GM12878 (cell line): ENCODE data around the gene PDS5A. TPM values are rescaled to one million over a fixed set of nuclear protein-coding genes. Genes with fewer than 3 reads are reported as not detected.

Source experiments
- CEBPB ChIP-seq, 2 experiments: fragments of 150-350 bp in 1 of 2; IDR thresholded peaks; 2 replicates each; pipeline ENCODE4 v1.6.1; 2012 to 2014; ENCODE audit warnings: low read depth in 2 of 2, low read length in 2 of 2, borderline replicate concordance in 1 of 2, inconsistent platforms in 1 of 2
- GATAD2B ChIP-seq: fragments of 450-650 bp; conservative IDR thresholded peaks from 2 replicates; pipeline ENCODE4 v1.6.1; 2017; ENCODE audit warnings: low read depth, mild to moderate bottlenecking, moderate library complexity
- IRF5 ChIP-seq: fragments of 450-650 bp; IDR thresholded peaks from 2 replicates; pipeline ENCODE4 v1.6.1; 2017; ENCODE audit warnings: borderline replicate concordance
- MLLT1 ChIP-seq: fragments of 450-650 bp; IDR thresholded peaks from 2 replicates; pipeline ENCODE4 v1.6.1; 2016; ENCODE audit warnings: mild to moderate bottlenecking
- MYB ChIP-seq: fragments of 150-350 bp; IDR thresholded peaks from 2 replicates; pipeline ENCODE4 v1.6.1; 2014; ENCODE audit warnings: mild to moderate bottlenecking, low read depth, low read length, borderline replicate concordance
- SMARCA5 ChIP-seq: fragments of 450-650 bp; IDR thresholded peaks from 2 replicates; pipeline ENCODE4 v1.6.1; 2017; ENCODE audit warnings: mild to moderate bottlenecking
- SP1 ChIP-seq: IDR thresholded peaks from one replicate; pipeline ENCODE4 v1.6.1; 2011; ENCODE audit warnings: low read depth, low read length
- ZNF207 ChIP-seq: fragments of 450-650 bp; IDR thresholded peaks from 2 replicates; pipeline ENCODE4 v1.6.1; 2014; ENCODE audit warnings: antibody characterized with exemption, mild to moderate bottlenecking, borderline replicate concordance
- polyA plus RNA-seq, 11 experiments: library from polyadenylated mRNA; depleted of rRNA in 4 of 11; unstranded in 6 of 11; stranded (reverse) in 5 of 11; fragments of >200 nt; fragmentation: Nextera tagmentation in 4 of 11; fragmentation: Illumina TruSeq in 1 of 11; extraction: Ambion mirVana in 4 of 11; extraction: Trizol in 1 of 11; gene quantifications; 1 replicate in 1 of 11; 2 replicates in 10 of 11; pipeline versions ENCODE4 v1.2.1 to v1.2.3, GENCODE V29; 2011 to 2016; ENCODE audit warnings: inconsistent platforms in 2 of 11, missing spikeins in 2 of 11, low read depth in 1 of 11
- total RNA-seq, 4 experiments: library from RNA; depleted of rRNA in 3 of 4; stranded (reverse); fragments of >200 nt in 3 of 4; fragmentation: Illumina TruSeq in 1 of 4; extraction: Trizol in 1 of 4; gene quantifications; 2 replicates each; pipeline versions ENCODE4 v1.2.1 to v1.2.3, GENCODE V29; 2013 to 2021
- TF ChIP-seq, protein P1 (sequence below): fragments of 450-650 bp; formaldehyde crosslinking; IDR thresholded peaks from 2 replicates; pipeline ENCODE4 v1.5.0; 2022; ENCODE audit warnings: mild to moderate bottlenecking, missing genetic modification characterization
- TF ChIP-seq, protein P2 (sequence below): fragments of 150-350 bp; IDR thresholded peaks from 2 replicates; pipeline ENCODE4 v1.6.1; 2016; ENCODE audit warnings: low read depth, low read length

Gene PDS5A
- total and polyA plus RNA-seq, 10 of the 15 experiments (the other 5 are each of a cell fraction or from before 2014, with no cell fraction given) = 13.7 to 69.7 (median 52.3) TPM

- TF ChIP-seq, protein P1, sequence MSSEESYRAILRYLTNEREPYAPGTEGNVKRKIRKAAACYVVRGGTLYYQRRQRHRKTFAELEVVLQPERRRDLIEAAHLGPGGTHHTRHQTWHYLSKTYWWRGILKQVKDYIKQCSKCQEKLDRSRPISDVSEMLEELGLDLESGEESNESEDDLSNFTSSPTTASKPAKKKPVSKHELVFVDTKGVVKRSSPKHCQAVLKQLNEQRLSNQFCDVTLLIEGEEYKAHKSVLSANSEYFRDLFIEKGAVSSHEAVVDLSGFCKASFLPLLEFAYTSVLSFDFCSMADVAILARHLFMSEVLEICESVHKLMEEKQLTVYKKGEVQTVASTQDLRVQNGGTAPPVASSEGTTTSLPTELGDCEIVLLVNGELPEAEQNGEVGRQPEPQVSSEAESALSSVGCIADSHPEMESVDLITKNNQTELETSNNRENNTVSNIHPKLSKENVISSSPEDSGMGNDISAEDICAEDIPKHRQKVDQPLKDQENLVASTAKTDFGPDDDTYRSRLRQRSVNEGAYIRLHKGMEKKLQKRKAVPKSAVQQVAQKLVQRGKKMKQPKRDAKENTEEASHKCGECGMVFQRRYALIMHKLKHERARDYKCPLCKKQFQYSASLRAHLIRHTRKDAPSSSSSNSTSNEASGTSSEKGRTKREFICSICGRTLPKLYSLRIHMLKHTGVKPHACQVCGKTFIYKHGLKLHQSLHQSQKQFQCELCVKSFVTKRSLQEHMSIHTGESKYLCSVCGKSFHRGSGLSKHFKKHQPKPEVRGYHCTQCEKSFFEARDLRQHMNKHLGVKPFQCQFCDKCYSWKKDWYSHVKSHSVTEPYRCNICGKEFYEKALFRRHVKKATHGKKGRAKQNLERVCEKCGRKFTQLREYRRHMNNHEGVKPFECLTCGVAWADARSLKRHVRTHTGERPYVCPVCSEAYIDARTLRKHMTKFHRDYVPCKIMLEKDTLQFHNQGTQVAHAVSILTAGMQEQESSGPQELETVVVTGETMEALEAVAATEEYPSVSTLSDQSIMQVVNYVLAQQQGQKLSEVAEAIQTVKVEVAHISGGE = no peak
- TF ChIP-seq ZNF207 = no peak
- TF ChIP-seq MYB = no peak
- no peak for TF ChIP-seq MLLT1
- TF ChIP-seq GATAD2B = no peak
- no peak for TF ChIP-seq SMARCA5
- TF ChIP-seq, protein P2, sequence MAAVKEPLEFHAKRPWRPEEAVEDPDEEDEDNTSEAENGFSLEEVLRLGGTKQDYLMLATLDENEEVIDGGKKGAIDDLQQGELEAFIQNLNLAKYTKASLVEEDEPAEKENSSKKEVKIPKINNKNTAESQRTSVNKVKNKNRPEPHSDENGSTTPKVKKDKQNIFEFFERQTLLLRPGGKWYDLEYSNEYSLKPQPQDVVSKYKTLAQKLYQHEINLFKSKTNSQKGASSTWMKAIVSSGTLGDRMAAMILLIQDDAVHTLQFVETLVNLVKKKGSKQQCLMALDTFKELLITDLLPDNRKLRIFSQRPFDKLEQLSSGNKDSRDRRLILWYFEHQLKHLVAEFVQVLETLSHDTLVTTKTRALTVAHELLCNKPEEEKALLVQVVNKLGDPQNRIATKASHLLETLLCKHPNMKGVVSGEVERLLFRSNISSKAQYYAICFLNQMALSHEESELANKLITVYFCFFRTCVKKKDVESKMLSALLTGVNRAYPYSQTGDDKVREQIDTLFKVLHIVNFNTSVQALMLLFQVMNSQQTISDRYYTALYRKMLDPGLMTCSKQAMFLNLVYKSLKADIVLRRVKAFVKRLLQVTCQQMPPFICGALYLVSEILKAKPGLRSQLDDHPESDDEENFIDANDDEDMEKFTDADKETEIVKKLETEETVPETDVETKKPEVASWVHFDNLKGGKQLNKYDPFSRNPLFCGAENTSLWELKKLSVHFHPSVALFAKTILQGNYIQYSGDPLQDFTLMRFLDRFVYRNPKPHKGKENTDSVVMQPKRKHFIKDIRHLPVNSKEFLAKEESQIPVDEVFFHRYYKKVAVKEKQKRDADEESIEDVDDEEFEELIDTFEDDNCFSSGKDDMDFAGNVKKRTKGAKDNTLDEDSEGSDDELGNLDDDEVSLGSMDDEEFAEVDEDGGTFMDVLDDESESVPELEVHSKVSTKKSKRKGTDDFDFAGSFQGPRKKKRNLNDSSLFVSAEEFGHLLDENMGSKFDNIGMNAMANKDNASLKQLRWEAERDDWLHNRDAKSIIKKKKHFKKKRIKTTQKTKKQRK = no peak
- TF ChIP-seq IRF5 = no peak
- no peak for TF ChIP-seq CEBPB (IDR thresholded peaks at IDR 0.05; ENCODE audit: borderline replicate concordance in 1 of 2, low read depth in 2 of 2, low read length in 2 of 2)
- TF ChIP-seq SP1 = no peak
Measured at GRCh38 chr4:39818646-39819045, 159.1 kb downstream of the PDS5A start (continued).
